ENCODE data around the gene ERBB2. TPM values are rescaled to one million over a fixed set of nuclear protein-coding genes. Genes with fewer than 3 reads are reported as not detected.
"Not testable (repeated sequence)": the region's sequence is repeated elsewhere in the genome, so short reads cannot be mapped to it uniquely, and the experiment has no call there.

ERBB2 gene
- polyA plus RNA-seq, 4 donors: 173 to 226 (median 187) TPM

DNA sequence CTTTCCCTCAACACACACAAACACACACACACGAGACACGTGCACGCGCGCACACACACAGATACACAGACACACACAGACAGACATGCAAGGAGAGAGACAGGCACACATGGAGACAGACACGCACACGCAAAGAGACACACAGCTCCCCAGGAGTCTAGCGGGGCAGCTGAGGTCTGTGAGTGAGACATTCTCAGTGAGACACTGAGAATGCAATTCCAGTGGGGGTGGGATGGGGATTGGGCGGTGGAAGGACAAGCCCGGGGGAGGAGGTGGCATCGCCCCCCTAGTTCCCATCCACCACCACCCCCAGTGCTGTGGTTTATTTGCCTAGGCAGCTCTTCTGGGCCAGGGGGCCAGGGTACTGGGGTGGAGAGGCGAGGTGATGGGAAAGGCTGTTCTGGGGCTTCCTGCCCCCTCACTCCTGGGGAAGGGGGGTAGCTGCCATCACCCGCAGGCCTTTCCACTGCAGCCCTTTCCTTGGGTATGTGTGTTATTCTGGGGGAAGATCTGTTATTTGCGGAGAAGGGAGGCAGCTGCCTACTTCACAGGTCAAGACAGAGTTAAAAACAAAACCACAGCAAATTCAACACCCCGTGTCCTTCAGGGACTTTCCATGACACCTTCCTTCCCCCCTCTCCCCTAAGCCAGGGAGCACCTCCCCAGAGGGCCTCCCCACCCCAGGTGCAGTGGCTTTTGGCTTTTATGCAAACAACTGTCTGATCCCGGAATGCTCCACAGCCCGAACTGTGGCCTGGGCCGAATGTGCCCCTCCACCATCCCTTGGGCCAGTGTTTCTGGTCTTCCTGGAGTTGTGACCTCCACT, 55.9 kb downstream of the ERBB2 start:
- no peak for DNase-seq (ENCODE audit: low read depth in 4 of 4, low spot score in 2 of 4)

GRCh38 chr17:39756380-39757079, 56.7 kb downstream of the ERBB2 start:
- no peak for DNase-seq (ENCODE audit: low read depth in 4 of 4, low spot score in 2 of 4)

- no peak for DNase-seq (ENCODE audit: low read depth in 4 of 4, low spot score in 2 of 4)
Observed at GRCh38 chr17:39757176-39757662, 57.4 kb downstream of the ERBB2 start.

DNA sequence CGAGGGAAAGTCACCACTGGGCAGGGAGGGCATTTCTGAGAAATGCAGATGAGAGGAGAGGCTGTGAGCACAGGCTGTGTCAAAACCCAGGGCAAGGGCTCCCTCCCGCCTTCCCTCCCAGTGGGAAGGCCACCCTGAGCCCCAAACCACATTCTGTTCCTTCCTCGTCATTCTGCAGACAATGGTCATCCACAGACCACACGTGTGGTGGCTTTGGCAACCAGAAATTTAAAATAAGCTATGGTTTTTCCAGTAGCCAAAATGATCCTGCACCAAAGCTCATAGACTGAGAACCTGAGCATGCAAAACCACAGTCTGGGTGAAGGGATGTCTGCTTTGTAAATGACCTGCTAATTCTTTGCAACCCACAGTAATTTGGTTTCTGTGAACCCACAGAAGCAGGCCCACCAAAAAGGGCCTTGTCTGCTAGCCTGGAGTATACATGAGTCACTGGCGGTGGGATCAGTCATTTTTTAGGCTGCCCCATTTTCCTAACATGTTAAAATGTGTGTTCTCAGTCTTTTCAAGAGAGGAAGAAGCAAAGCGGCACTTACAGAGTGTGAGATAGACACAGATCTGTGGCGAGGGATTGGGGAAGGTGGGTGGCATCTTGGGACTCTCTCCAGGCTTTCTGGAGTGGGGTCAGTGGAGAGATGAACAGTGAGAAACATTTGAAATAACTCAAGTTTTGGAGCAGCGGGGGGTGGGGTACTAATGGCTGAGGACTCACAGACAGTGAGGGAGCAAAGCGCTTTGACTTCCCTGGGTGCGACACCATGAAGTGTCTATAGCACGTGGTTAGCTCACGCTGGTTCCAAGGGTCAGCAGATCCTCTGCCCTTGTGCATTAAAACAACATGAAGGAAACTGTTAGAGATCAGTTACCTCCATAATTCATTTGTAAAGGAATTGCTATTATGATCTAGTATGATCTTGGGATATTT, 58.3 kb downstream of the ERBB2 start:
- no peak for DNase-seq (ENCODE audit: low read depth in 4 of 4, low spot score in 2 of 4)

DNA sequence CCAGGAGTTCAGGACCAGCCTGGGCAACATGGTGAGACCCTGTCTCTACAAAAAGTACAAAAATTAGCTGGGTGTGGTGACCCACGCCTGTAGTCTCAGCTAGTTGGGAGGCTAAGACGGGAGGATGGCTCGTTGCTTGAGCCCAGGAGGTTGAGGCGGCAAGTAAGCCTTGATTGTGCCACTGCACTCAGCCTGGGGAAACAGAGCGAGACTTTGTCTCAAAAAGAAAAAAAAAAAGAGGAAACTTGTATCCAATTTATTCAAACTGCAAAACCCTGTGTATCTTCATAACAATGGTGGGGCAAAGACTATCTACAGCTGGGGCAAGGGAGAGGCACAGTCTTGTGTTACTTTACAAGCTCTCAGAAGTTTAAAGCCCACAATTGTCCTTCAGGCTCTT, 59.3 kb downstream of the ERBB2 start:
- no peak for DNase-seq (ENCODE audit: low read depth in 4 of 4, low spot score in 2 of 4)

GRCh38 chr17:39761861-39762496, 62.1 kb downstream of the ERBB2 start:
- no peak for DNase-seq (ENCODE audit: low read depth in 4 of 4, low spot score in 2 of 4)

- no peak for DNase-seq (ENCODE audit: low read depth in 4 of 4, low spot score in 2 of 4)
Observed at GRCh38 chr17:39763051-39763820, 63.4 kb downstream of the ERBB2 start.

- DNase-seq (ENCODE audit: low read depth in 4 of 4, low spot score in 2 of 4): not testable (repeated sequence)
Observed at GRCh38 chr17:39764171-39764570, 64.3 kb downstream of the ERBB2 start.

GRCh38 chr17:39765175-39765574, 65.3 kb downstream of the ERBB2 start:
- no peak for DNase-seq (ENCODE audit: low read depth in 4 of 4, low spot score in 2 of 4)

GRCh38 chr17:39765766-39766165, 65.9 kb downstream of the ERBB2 start:
- no peak for DNase-seq (ENCODE audit: low read depth in 4 of 4, low spot score in 2 of 4)

GRCh38 chr17:39767147-39767546, 67.3 kb downstream of the ERBB2 start:
- DNase-seq (ENCODE audit: low read depth in 4 of 4, low spot score in 2 of 4): no peak

DNA sequence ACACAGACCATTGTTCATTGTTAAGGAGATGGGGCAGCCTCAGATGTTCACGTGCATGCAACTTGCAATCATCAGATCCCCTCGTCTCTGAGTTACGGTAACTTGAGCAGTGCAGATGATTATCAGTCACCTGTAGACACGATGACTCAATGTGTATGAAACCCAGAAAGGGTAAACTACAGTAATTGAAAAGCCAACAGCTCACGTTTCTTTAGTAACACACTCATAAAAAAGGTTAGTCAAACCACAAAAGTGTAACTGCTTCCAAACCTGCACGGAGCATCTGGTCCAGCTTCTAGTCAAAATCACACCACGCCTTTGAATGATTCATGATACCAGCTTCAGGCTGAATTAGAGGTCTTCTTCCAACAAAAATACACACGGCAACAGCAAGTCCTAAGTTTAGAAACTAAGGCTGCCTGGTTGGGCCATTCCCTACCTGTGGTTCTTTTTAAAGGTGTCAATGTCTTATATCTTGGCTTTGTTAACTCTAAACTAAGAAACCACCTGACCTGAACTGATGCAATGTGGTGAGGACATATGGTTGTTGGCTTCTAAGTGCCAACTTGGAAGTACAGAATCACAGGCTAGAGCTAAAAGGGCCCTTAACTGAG, 70.2 kb downstream of the ERBB2 start:
- DNase-seq (ENCODE audit: low read depth in 4 of 4, low spot score in 2 of 4): no peak

- no peak for DNase-seq (ENCODE audit: low read depth in 4 of 4, low spot score in 2 of 4)
Observed at GRCh38 chr17:39772415-39772814, 72.6 kb downstream of the ERBB2 start.

DNA sequence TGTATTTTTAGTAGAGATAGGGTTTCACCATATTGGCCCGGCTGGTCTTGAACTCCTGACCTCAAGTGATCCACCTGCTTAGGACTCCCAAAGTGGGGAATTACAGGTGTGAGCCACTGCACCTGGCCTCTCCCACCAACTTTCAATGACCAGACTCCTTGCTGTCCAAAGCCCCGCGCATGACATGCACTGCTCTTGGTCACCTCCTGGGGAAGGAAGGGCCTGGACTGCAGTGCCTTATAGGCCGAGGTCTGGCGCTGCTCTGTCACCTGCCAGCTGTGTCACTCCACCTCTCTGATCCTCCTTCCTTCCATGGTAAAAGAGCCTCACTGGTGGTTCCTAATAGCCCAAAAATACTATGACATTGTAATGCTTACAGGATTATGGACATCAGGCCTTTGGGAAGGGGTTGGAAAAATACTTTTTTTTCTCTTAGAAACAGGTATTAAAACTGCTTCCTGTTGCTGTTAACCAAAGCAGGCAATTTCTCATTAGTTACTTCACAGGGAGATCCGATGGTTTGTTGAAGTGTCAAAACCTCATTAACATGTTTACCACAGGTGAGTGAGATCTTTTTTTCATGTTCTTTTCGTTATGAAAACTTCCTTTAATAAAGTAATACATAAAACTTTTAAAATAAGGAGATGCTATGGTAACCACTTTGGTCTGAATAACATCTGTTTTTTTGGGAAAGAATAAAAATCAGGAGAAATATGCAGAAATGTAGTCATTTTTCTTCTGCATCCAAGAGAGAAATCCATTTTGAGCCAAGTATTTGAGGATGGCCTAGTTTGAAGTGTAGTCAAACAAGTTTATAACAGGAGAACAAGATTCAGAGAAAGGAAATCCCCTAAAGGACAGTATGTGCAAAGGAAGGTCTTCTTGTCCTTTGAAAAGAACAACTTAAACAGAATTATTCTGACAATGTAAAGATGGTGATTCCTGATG, 73.4 kb downstream of the ERBB2 start:
- no peak for DNase-seq (ENCODE audit: low read depth in 4 of 4, low spot score in 2 of 4)

DNA sequence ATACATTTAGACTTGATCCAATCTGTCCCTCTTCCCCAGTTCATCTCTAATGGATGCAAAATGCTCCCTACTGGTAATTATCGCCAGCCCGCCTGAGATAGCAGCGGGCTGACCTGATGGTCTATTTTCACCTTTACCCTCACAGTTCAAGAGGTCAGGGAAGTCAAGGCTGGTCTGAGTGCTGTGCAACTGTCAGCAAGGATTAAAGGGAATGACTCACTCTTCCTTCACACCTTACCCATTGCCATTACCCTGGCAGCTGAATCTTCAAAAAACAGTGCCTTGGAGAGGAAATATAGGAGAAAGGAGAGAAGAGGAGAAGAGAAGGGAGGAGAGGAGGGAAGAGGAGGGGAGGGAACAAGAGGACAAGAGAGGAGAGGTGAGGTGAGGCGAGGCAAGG, 74.2 kb downstream of the ERBB2 start:
- no peak for DNase-seq (ENCODE audit: low read depth in 4 of 4, low spot score in 2 of 4)

GRCh38 chr17:39775031-39775430, 75.2 kb downstream of the ERBB2 start:
- no peak for DNase-seq (ENCODE audit: low read depth in 4 of 4, low spot score in 2 of 4)

- no peak for DNase-seq (ENCODE audit: low read depth in 4 of 4, low spot score in 2 of 4)
Observed at GRCh38 chr17:39776252-39776651, 76.4 kb downstream of the ERBB2 start.
